Left renal pelvis (tissue), 4 donors: ENCODE results near the gene PPP1R17. TPM values are rescaled to one million over a fixed set of nuclear protein-coding genes. Genes with fewer than 3 reads are reported as not detected.

Experiments
- DNase-seq, 4 donors: peaks; one replicate each; pipeline ENCODE4 v3.0.0-alpha.2; 2013; ENCODE audit warnings: low read depth in 4 of 4, low spot score in 3 of 4
- polyA plus RNA-seq, 4 donors: library from polyadenylated mRNA; unstranded; fragments of 120-200 nt; gene quantifications; one replicate each; pipeline ENCODE4 v1.2.1, GENCODE V29; 2013; ENCODE audit not compliant: insufficient read length in 4 of 4

PPP1R17 gene
- polyA plus RNA-seq, 4 donors, result not detected

GRCh38 chr7:31695859-31696614 is 9.0 kb downstream of the PPP1R17 start:
- no peak for DNase-seq

GRCh38 chr7:31699050-31699449 is 12.0 kb downstream of the PPP1R17 start:
- DNase-seq, result no peak

- DNase-seq, result no peak
Observed at GRCh38 chr7:31702354-31702753, 15.3 kb downstream of the PPP1R17 start.

- no peak for DNase-seq
Observed at GRCh38 chr7:31705377-31705776, 18.4 kb downstream of the PPP1R17 start.

- DNase-seq, result no peak
Observed at GRCh38 chr7:31707089-31707488, 20.1 kb downstream of the PPP1R17 start.

- no peak for DNase-seq
Observed at GRCh38 chr7:31710171-31710570, 23.2 kb downstream of the PPP1R17 start.

GRCh38 chr7:31716355-31716754 is 29.3 kb downstream of the PPP1R17 start:
- no peak for DNase-seq

- no peak for DNase-seq
Observed at GRCh38 chr7:31720366-31720765, 33.4 kb downstream of the PPP1R17 start.

GRCh38 chr7:31724696-31725095 is 37.7 kb downstream of the PPP1R17 start:
- no peak for DNase-seq

GRCh38 chr7:31729195-31729804 is 42.3 kb downstream of the PPP1R17 start:
- DNase-seq, result no peak

- no peak for DNase-seq
Observed at GRCh38 chr7:31734456-31734855, 47.4 kb downstream of the PPP1R17 start.

GRCh38 chr7:31735991-31736982 is 49.3 kb downstream of the PPP1R17 start:
- DNase-seq, result peak in 3 of 4 donors; percentile 39 to 53 (median 48)

- DNase-seq, result no peak
Observed at GRCh38 chr7:31741852-31742251, 54.8 kb downstream of the PPP1R17 start.

- DNase-seq, result peak; percentile 22 to 53 (median 32)
Observed at GRCh38 chr7:31744294-31744874, 57.4 kb downstream of the PPP1R17 start.

GRCh38 chr7:31747553-31747952 is 60.5 kb downstream of the PPP1R17 start:
- DNase-seq, result no peak

GRCh38 chr7:31748084-31748483 is 61.1 kb downstream of the PPP1R17 start:
- DNase-seq, result no peak

- no peak for DNase-seq
Observed at GRCh38 chr7:31751726-31752125, 64.7 kb downstream of the PPP1R17 start.
